Naive thymus-derived CD8-positive, alpha-beta T cell (primary cell): ENCODE data around the gene ZNF444. TPM values are rescaled to one million over a fixed set of nuclear protein-coding genes. Genes with fewer than 3 reads are reported as not detected.
"Not testable (repeated sequence)": the region's sequence is repeated elsewhere in the genome, so short reads cannot be mapped to it uniquely, and the experiment has no call there.

ENCODE experiments used
- ATAC-seq, 2 donors: fragments of 150-1000 bp; cut with Tn5 transposase in 1 of 2; sonication (Bioruptor Pico), chemical (Tn5 transposase) in 1 of 2; 1 replicate in 1 of 2; 2 replicates in 1 of 2; pipeline ENCODE4 v1.10.0; 2021; ENCODE audit warnings: mild to moderate bottlenecking in 2 of 2, moderate library complexity in 2 of 2
- POLR2A ChIA-PET: fragments of 350-600 bp; sonication (Branson Sonifier 250); formaldehyde crosslinking; loops from one replicate; lab custom pipeline; 2021; ENCODE audit warnings: antibody characterized with exemption; lab: Charles Lee
- DNase-seq, 10 donors: peaks; one replicate each; pipeline versions ENCODE4 v3.0.0 to v3.0.0-alpha.2; 2020 to 2022
- H3K27ac Mint-ChIP-seq, 10 donors: one replicate each; pipeline ENCODE4 v1.8.0; 2020 to 2022; ENCODE audit warnings: mild to moderate bottlenecking in 10 of 10, mixed read lengths in 10 of 10, moderate library complexity in 4 of 10, inconsistent platforms in 1 of 10
- H3K27me3 Mint-ChIP-seq, 5 donors: one replicate each; pipeline ENCODE4 v1.8.0; 2021 to 2022; ENCODE audit warnings: mixed read lengths in 5 of 5
- H3K36me3 Mint-ChIP-seq, 3 donors: one replicate each; pipeline ENCODE4 v1.8.0; 2020 to 2022; ENCODE audit warnings: mixed read lengths in 3 of 3, mild to moderate bottlenecking in 2 of 3, inconsistent platforms in 1 of 3
- H3K4me1 Mint-ChIP-seq, 4 donors: one replicate each; pipeline ENCODE4 v1.8.0; 2021 to 2022; ENCODE audit warnings: mixed read lengths in 4 of 4
- H3K4me3 Mint-ChIP-seq, 10 donors: one replicate each; pipeline ENCODE4 v1.8.0; 2020 to 2022; ENCODE audit warnings: mild to moderate bottlenecking in 10 of 10, mixed read lengths in 10 of 10, moderate library complexity in 6 of 10, inconsistent platforms in 1 of 10
- H3K9me3 Mint-ChIP-seq, 9 donors: one replicate each; pipeline ENCODE4 v1.8.0; 2020 to 2022; ENCODE audit warnings: mixed read lengths in 9 of 9, mild to moderate bottlenecking in 3 of 9, inconsistent platforms in 1 of 9, moderate library complexity in 1 of 9
- polyA plus RNA-seq, 3 donors: library from polyadenylated mRNA; unstranded; fragments of 300-500 nt; fragmentation: Illumina TruSeq; gene quantifications; one replicate each; pipeline ENCODE4 v1.2.3, GENCODE V29; 2021
- total RNA-seq, 8 experiments: library from RNA in 2 of 8; stranded (reverse) in 2 of 8; gene quantifications; one replicate each; pipeline ENCODE4 v1.2.3 and lab custom pipeline; 2021 to 2026

Gene ZNF444
- total and polyA plus RNA-seq, 5 experiments from 2014 or later: 12.9 to 49.4 (median 26.9) TPM

DNA sequence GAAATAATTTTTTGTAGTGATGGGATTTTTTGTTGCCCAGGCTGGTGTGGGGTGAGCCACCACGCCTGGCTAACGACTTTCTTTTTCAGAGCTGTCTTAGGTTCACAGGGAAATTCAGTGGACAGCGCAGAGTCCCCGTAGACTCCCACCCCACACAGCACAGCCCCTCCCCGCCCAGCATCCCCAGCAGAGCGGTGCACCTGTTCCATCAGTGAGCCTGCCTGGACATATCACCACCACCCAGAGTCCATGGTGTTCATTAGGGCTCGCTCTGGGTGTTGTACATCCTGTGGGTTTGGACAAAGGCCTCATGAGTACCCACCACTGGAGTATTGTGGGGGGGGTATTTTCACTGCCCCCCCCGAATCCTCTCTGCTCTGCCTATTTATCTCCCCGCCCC lies 68.9 kb downstream of the ZNF444 start:
- H3K9me3 Mint-ChIP-seq, H3K4me1 Mint-ChIP-seq, DNase-seq, ATAC-seq, H3K36me3 Mint-ChIP-seq, POLR2A ChIA-PET, H3K4me3 Mint-ChIP-seq, H3K27ac Mint-ChIP-seq: not testable (repeated sequence)
- H3K27me3 Mint-ChIP-seq: peaks cover 4 to 33% (median 19%) of the 10 kb centered on the region in 5 donors

Other genes with a start within 250 kb of the ZNF444 start
- not detected for gene NLRP13, start 209.0 kb upstream of the ZNF444 start, total RNA-seq
- not detected for gene NLRP13, start 209.0 kb upstream of the ZNF444 start, polyA plus RNA-seq
- not detected for gene NLRP8, start 193.5 kb upstream of the ZNF444 start, total RNA-seq
- gene NLRP8, start 193.5 kb upstream of the ZNF444 start, polyA plus RNA-seq: not detected
- gene NLRP5, start 154.5 kb upstream of the ZNF444 start, total RNA-seq: not detected
- gene NLRP5, start 154.5 kb upstream of the ZNF444 start, polyA plus RNA-seq: not detected
- 10 to 100 TPM; 29.3 to 29.4 TPM for gene ZNF787, start 20.0 kb upstream of the ZNF444 start, total RNA-seq
- 1 to 10 TPM in 2 of 3 donors, under 1 TPM in 1; 0.49 to 1.9 (median 1.2) TPM for gene ZNF787, start 20.0 kb upstream of the ZNF444 start, polyA plus RNA-seq
- not detected for gene GALP, start 34.7 kb downstream of the ZNF444 start, total RNA-seq
- gene GALP, start 34.7 kb downstream of the ZNF444 start, polyA plus RNA-seq: not detected
- gene ZSCAN5B, start 56.5 kb downstream of the ZNF444 start, total RNA-seq: not detected
- gene ZSCAN5B, start 56.5 kb downstream of the ZNF444 start, polyA plus RNA-seq: not detected
- gene ZSCAN5C, start 61.0 kb downstream of the ZNF444 start, total RNA-seq: not detected
- gene ZSCAN5C, start 61.0 kb downstream of the ZNF444 start, polyA plus RNA-seq: not detected
- gene EDDM13, start 131.5 kb downstream of the ZNF444 start, total RNA-seq: not detected
- gene EDDM13, start 131.5 kb downstream of the ZNF444 start, polyA plus RNA-seq: 1 to 10 TPM in 2 of 3 donors, not detected in 1; 1.5 to 3.0 TPM
- gene ZSCAN5A, start 173.6 kb downstream of the ZNF444 start, total RNA-seq: 10 to 100 TPM; 12.3 to 12.4 TPM
- gene ZSCAN5A, start 173.6 kb downstream of the ZNF444 start, polyA plus RNA-seq: 1 to 10 TPM; 7.4 to 8.9 (median 7.4) TPM